Smooth muscle cell (in vitro differentiated cells): ENCODE measurements around the gene EN2. TPM values are rescaled to one million over a fixed set of nuclear protein-coding genes. Genes with fewer than 3 reads are reported as not detected.

Experiments used
- DNase-seq: peaks from one replicate; lab custom pipeline; 2025; ENCODE audit not compliant: unreplicated experiment; lab: John Stamatoyannopoulos, UW
- H2AFZ ChIP-seq: fragments of 200-600 bp; sonication (generic); 2 replicates; pipeline ENCODE4 v1.6.0; 2016; ENCODE audit warnings: antibody characterized with exemption, low read depth, mild to moderate bottlenecking
- H3F3A ChIP-seq: fragments of 200-600 bp; sonication (generic); 2 replicates; pipeline ENCODE4 v1.6.0; 2017; ENCODE audit warnings: antibody characterized with exemption, low read depth
- H3K27ac ChIP-seq: fragments of 200-600 bp; sonication (generic); 2 replicates; pipeline ENCODE4 v1.5.1; 2016; ENCODE audit warnings: low read depth, mild to moderate bottlenecking
- H3K27me3 ChIP-seq: fragments of 200-600 bp; sonication (generic); 2 replicates; pipeline ENCODE4 v1.6.1; 2016; ENCODE audit warnings: low read depth, mild to moderate bottlenecking
- H3K36me3 ChIP-seq: fragments of 200-600 bp; sonication (generic); 2 replicates; pipeline ENCODE4 v1.5.1; 2016; ENCODE audit warnings: low read depth
- H3K4me1 ChIP-seq: fragments of 200-600 bp; sonication (generic); 2 replicates; pipeline ENCODE4 v1.5.1; 2016; ENCODE audit warnings: low read depth
- H3K4me2 ChIP-seq: fragments of 200-600 bp; sonication (generic); 2 replicates; pipeline ENCODE4 v1.6.0; 2016; ENCODE audit warnings: mild to moderate bottlenecking
- H3K4me3 ChIP-seq: fragments of 200-600 bp; sonication (generic); 2 replicates; pipeline ENCODE4 v1.5.1; 2016; ENCODE audit warnings: mild to moderate bottlenecking
- H3K79me2 ChIP-seq: fragments of 200-600 bp; sonication (generic); 2 replicates; pipeline ENCODE4 v1.6.0; 2016; ENCODE audit warnings: low read depth, mild to moderate bottlenecking
- H3K9ac ChIP-seq: fragments of 200-600 bp; sonication (generic); 2 replicates; pipeline ENCODE4 v1.6.0; 2016; ENCODE audit warnings: low read depth
- H3K9me3 ChIP-seq: fragments of 200-600 bp; sonication (generic); replicated peaks from 2 replicates; pipeline ENCODE4 v1.5.1; 2016; ENCODE audit warnings: low read depth
- H4K20me1 ChIP-seq: fragments of 200-600 bp; sonication (generic); 2 replicates; pipeline ENCODE4 v1.6.0; 2016; ENCODE audit warnings: low read depth
- CTCF ChIP-seq: fragments of 200-600 bp; sonication (generic); IDR thresholded peaks from 2 replicates; pipeline ENCODE4 v1.5.1; 2017; ENCODE audit warnings: borderline replicate concordance, mild to moderate bottlenecking, antibody characterized with exemption; ENCODE audit not compliant: insufficient read depth, poor library complexity, severe bottlenecking
- WGBS: methylation state at CpG from one replicate; pipeline ENCODE4 v1.1.7; 2016; ENCODE audit warnings: low lambda C conversion rate; 5-methylcytosine and 5-hydroxymethylcytosine counted together
- polyA plus RNA-seq: library from polyadenylated mRNA; unstranded; fragments of >200 nt; fragmentation: Nextera tagmentation; extraction: Ambion mirVana; gene quantifications from 2 replicates; pipeline ENCODE4 v1.2.1, GENCODE V29; 2016
- total RNA-seq: library from RNA; depleted of rRNA; stranded (reverse); fragments of >200 nt; gene quantifications from 2 replicates; pipeline ENCODE4 v1.2.3, GENCODE V29; 2014

EN2 gene
- total and polyA plus RNA-seq, 2 experiments from 2014 or later, result not detected

GRCh38 chr7:155489158-155489840 is 31.4 kb downstream of the EN2 start:
- no peak for TF ChIP-seq CTCF
- DNase-seq, result no peak
- Histone ChIP-seq H3K4me1 (peaks cover 6% of the 10 kb centered on the region), H2AFZ (no peak overlapping the region), H3K36me3 (no peaks in the 10 kb centered on the region), H3K27me3 (peaks cover 17% of the 10 kb centered on the region), H3F3A (no peaks in the 10 kb centered on the region), H4K20me1 (no peaks in the 10 kb centered on the region), H3K9me3 (no peaks in the 10 kb centered on the region), H3K4me2 (no peak overlapping the region), H3K79me2 (no peaks in the 10 kb centered on the region), H3K9ac (no peak overlapping the region), H3K4me3 (no peak overlapping the region), H3K27ac (no peak overlapping the region)
- WGBS, result 89% methylated on average over 20 of the region's 20 CpGs

GRCh38 chr7:155489862-155490696 is 32.1 kb downstream of the EN2 start:
- Histone ChIP-seq H3K79me2 (no peaks in the 10 kb centered on the region), H2AFZ (peak overlapping the region; percentile 92), H3K4me2 (peak overlapping the region; percentile 84), H3K4me1 (peaks cover 6% of the 10 kb centered on the region), H3K9ac (no peak overlapping the region), H3K27me3 (peaks cover 17% of the 10 kb centered on the region), H3F3A (no peaks in the 10 kb centered on the region), H3K36me3 (no peaks in the 10 kb centered on the region), H3K4me3 (peak overlapping the region; percentile 39), H4K20me1 (no peaks in the 10 kb centered on the region), H3K27ac (no peak overlapping the region), H3K9me3 (no peaks in the 10 kb centered on the region)
- 57% methylated on average over 32 of the region's 32 CpGs for WGBS
- TF ChIP-seq CTCF, result no peak
- no peak for DNase-seq

GRCh38 chr7:155490697-155491628 is 33.0 kb downstream of the EN2 start:
- Histone ChIP-seq H3K36me3 (no peaks in the 10 kb centered on the region), H4K20me1 (no peaks in the 10 kb centered on the region), H3K9ac (no peak overlapping the region), H3K9me3 (no peaks in the 10 kb centered on the region), H3K4me2 (peak overlapping the region; percentile 84), H3K4me1 (peaks cover 6% of the 10 kb centered on the region), H3K4me3 (peak overlapping the region; percentile 39), H2AFZ (peak overlapping the region; percentile 92), H3K27me3 (peaks cover 17% of the 10 kb centered on the region), H3K27ac (no peak overlapping the region), H3K79me2 (no peaks in the 10 kb centered on the region), H3F3A (no peaks in the 10 kb centered on the region)
- WGBS, result 31% methylated on average over 44 of the region's 47 CpGs
- TF ChIP-seq CTCF, result no peak
- no peak for DNase-seq
